T-helper 17 cell (primary cell): ENCODE measurements around the gene STAC3. TPM values are rescaled to one million over a fixed set of nuclear protein-coding genes. Genes with fewer than 3 reads are reported as not detected.
"Not testable (repeated sequence)": the region's sequence is repeated elsewhere in the genome, so short reads cannot be mapped to it uniquely, and the experiment has no call there.

Experiments
- ATAC-seq: fragments of 150-1000 bp; cut with Tn5 transposase; 2 replicates; pipeline ENCODE4 v1.10.0; 2021; ENCODE audit warnings: mild to moderate bottlenecking, moderate library complexity
- DNase-seq, 3 donors: peaks; one replicate each; pipeline versions ENCODE4 v3.0.0 to v3.0.0-alpha.2; 2020 to 2021
- H3K9me3 ChIP-seq: one replicate; pipeline ENCODE4 v1.7.0; 2013; ENCODE audit warnings: low read length, mild to moderate bottlenecking; ENCODE audit not compliant: control insufficient read depth, poor library complexity, severe bottlenecking
- H3K27ac Mint-ChIP-seq: one replicate; pipeline ENCODE4 v1.8.0; 2022; ENCODE audit warnings: mild to moderate bottlenecking, moderate library complexity, mixed read lengths
- H3K27me3 Mint-ChIP-seq: one replicate; pipeline ENCODE4 v1.8.0; 2022; ENCODE audit warnings: mixed read lengths
- H3K36me3 Mint-ChIP-seq: one replicate; pipeline ENCODE4 v1.8.0; 2022; ENCODE audit warnings: low read depth, mixed read lengths
- H3K4me1 Mint-ChIP-seq: one replicate; pipeline ENCODE4 v1.8.0; 2022; ENCODE audit warnings: mild to moderate bottlenecking, mixed read lengths
- H3K4me3 Mint-ChIP-seq: one replicate; pipeline ENCODE4 v1.8.0; 2022; ENCODE audit warnings: mild to moderate bottlenecking, moderate library complexity, mixed read lengths
- total RNA-seq, 4 donors: library from RNA in 2 of 4; stranded (reverse) in 2 of 4; gene quantifications; one replicate each; pipeline ENCODE4 v1.2.3 and lab custom pipeline; 2022 to 2026

STAC3 gene
- total RNA-seq (1 to 10 TPM; 1.6 to 1.9 TPM), total RNA-seq (lab: John Stamatoyannopoulos, UW) (1.0 to 1.6 reads per million in 2 donors)

DNA sequence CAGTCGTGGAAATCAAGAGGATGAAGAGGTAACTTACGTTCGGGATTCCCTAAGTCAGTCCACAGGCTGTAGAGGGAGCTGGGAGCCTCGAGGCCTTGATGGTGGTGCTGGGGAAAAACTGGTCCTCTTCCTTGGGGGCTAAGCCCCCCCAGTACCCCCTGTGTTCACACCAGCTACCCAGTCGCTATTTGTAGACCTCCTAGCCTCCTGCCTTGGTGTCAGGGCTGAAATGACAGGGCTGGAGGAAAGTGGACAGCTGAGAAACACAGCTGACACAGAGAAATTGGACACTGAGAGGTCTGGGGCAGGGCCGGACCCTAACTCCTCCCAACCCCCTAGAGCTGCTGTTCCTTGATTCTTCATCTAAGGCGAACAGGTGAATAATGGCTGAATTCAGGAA lies at the start of gene STAC3:
Gene STAC3, minus strand, starts transcription at position 232 of the 400 bp plus-strand sequence. CDS start 1,551 bp downstream, outside the sequence.
- Mint-ChIP-seq H3K27ac (no peak within 1 kb of the TSS), H3K36me3 (peaks cover 4% of the 10 kb centered on the region), H3K4me3 (no peak within 1 kb of the TSS), H3K4me1 (peaks cover 6% of the 10 kb centered on the region), H3K27me3 (peaks cover 5% of the 10 kb centered on the region)
- ATAC-seq (no peak), DNase-seq (no peak)
- no peaks in the 10 kb centered on the region for H3K9me3 ChIP-seq

DNA sequence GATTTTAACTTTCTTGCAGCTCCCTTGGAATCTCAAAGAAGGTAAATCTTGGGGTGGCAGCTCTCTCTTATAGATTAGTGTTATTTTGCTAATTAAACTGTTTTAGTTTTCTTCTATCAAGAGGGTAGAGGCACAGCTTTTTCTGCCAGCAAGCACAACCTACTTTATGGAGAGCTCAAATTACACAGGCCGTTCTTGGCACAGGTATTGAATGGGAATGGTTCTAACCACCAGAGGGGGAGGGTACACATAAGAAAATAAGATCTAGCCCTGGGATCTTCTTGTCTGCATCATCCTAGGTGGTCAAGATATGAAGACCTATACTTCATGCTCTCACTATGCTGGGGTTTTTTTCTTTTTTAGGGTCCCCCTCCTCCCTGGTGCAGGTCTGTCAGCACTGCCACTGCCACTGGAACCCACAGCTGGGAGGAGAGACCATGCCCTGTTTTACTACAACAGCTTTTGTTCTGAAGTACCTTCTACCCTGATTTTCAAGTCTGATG lies 48.6 kb upstream of the STAC3 start:
- H3K27me3 Mint-ChIP-seq, result no peaks in the 10 kb centered on the region

DNA sequence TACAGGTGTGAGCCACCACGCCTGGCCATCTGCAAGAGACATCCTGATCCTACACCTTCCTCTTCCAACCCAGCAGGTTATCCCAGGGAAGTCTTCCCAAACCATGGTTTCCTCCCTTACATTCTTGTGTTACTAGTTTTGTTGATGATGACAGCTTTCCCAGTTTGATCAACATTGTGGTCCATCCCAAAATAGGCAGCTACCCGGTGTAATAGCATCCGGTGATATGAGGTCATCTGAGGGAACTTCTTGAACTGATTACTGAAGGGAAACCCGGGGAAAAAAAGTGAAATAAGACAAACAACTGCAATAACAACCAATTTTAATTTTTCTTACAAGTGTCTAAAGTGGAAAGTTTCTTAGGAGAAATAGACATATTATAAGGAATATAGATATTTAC lies 45.3 kb upstream of the STAC3 start:
- H3K36me3 Mint-ChIP-seq, result peaks cover 19% of the 10 kb centered on the region
- no peak overlapping the region for H3K4me3 Mint-ChIP-seq
- DNase-seq (no peak), ATAC-seq (no peak)
- no peaks in the 10 kb centered on the region for H3K27me3 Mint-ChIP-seq
- no peak overlapping the region for H3K27ac Mint-ChIP-seq
- H3K9me3 ChIP-seq, result no peaks in the 10 kb centered on the region
- peaks cover 5% of the 10 kb centered on the region for H3K4me1 Mint-ChIP-seq

More for the DNA sequence above, 48.6 kb upstream of the STAC3 start:
- peaks cover 2% of the 10 kb centered on the region for H3K4me1 Mint-ChIP-seq
- no peaks in the 10 kb centered on the region for H3K9me3 ChIP-seq
- H3K36me3 Mint-ChIP-seq, result peaks cover 19% of the 10 kb centered on the region
- no peak for DNase-seq
- ATAC-seq, result no peak
- H3K4me3 Mint-ChIP-seq, result no peak overlapping the region
- no peak overlapping the region for H3K27ac Mint-ChIP-seq

- Mint-ChIP-seq H3K4me1 (peaks cover 29% of the 10 kb centered on the region), H3K36me3 (peaks cover 22% of the 10 kb centered on the region), H3K27ac (peak overlapping the region; percentile 92)
- DNase-seq, H3K27me3 Mint-ChIP-seq, H3K9me3 ChIP-seq, H3K4me3 Mint-ChIP-seq, ATAC-seq: not testable (repeated sequence)
Measured at GRCh38 chr12:57282073-57282472, 31.1 kb upstream of the STAC3 start.

DNA sequence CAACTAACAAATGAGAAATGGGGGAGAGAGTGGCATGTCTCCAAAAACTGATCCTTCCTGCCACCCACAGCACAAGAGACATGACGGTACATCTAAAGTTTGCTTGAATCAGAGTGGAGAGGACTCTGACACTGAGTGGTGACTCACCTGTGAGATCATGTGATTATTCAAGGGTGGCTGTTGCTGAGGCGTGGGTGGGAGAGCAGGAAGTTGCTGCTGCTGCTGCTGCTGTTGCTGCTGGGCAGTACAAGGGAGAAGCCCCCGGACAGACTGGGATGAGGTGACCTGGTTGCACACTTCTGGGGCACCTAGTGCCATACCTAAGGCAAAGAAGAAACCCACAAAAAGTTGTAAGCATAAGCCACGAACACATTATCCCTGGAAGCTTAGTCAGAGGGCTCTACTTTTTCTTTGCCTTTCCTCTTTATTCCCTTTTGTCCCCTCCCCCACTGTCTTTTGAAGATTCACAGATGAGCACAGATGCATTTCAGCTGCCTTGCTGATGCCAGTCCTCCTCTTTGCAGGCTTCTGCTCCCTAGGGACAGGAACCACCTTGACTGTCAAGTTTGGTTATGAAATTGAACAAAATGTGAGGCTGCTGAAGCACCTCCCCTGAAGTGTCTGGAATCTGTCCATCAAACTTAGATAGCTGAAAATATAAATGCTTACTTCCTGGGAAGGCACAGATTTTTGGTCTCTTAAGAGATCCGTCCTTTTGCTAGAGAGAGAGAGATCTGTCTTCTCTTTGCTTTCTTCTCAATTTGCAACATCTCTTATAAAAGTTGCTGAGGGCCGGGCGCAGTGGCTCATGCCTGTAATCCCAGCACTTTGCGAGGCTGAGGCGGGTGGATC lies 29.4 kb upstream of the STAC3 start:
- Mint-ChIP-seq H3K27me3 (no peaks in the 10 kb centered on the region), H3K27ac (peak overlapping the region; percentile 92), H3K4me3 (peak overlapping the region; percentile 28), H3K4me1 (peaks cover 30% of the 10 kb centered on the region), H3K36me3 (peaks cover 17% of the 10 kb centered on the region)
- H3K9me3 ChIP-seq, result no peaks in the 10 kb centered on the region
- peak in 1 of 3 donors; percentile 32 for DNase-seq
- ATAC-seq, result peak; percentile 99

DNA sequence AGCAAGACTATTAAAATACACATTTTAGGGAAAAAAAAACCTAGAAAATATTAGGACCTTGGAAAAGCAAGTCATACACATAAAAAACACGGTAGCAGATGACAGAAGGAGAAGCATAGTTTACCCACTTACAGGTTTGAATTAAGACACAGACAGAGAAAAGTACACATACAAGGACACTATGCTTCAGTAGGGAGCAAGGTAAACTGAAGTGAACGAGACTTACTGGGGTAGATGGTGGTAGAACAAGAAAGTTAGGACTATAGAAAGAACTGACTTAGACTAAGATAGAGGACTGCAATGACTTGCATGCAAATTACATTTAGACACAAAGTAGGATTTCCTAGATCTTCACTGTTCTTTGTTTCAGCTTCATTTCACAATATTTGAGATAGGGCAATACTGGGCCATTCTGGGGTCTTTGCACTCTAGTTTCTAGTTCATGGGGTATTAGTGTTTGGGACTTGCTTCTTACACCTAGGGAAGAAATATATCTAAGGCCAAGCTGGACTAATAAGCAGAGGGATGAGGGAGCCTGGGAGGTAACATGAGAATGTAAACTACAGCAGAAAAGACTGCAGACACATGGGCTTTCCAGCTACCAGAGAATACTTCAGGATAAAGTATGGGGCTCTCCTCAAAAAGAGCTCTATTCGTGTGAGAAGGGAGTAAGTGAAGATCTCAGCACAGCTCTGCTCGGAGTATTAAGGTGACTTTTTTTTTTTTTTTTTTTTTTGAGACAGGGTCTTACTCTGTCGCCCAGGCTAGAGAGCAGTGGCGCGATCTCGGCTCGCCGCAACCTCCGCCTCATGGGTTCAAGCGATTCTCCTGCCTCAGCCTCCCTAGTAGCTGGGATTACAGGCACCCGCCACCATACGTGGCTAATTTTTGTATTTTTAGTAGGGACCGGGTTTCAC lies 27.7 kb upstream of the STAC3 start:
- ATAC-seq (no peak), DNase-seq (no peak)
- no peaks in the 10 kb centered on the region for H3K9me3 ChIP-seq
- Mint-ChIP-seq H3K27me3 (no peaks in the 10 kb centered on the region), H3K36me3 (peaks cover 13% of the 10 kb centered on the region), H3K4me3 (no peak overlapping the region), H3K4me1 (peaks cover 30% of the 10 kb centered on the region), H3K27ac (peak overlapping the region; percentile 80)

DNA sequence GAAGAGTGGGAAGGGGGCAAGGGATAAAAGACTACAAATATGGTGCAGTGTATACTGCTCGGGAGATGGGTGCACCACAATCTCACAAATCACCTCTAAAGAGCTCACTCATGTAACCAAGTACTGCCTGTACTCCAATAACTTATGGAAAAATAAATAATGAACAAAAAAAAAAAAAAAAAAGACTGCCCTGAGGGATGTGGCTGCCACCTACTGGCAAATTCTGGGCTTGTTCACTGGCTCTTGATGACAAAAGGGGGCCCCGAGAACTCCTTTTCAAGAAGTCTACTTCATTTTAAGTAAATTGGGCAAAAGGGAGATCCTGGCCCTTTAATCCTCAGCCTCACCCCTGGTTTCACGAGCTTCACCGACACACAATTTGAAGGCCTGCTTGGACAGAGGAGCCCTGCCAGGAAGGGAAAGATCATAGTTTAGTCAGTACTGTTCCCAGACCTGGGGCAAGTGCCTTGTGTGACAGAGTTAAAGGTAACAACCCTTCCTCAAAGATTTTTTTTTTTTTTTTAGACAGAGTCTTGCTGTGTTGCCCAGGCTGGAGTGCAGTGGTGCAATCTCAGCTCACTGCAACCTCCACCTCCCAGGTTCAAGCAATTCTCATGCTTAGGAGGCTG lies 26.1 kb upstream of the STAC3 start:
- H3K36me3 Mint-ChIP-seq, result peaks cover 12% of the 10 kb centered on the region

DNA sequence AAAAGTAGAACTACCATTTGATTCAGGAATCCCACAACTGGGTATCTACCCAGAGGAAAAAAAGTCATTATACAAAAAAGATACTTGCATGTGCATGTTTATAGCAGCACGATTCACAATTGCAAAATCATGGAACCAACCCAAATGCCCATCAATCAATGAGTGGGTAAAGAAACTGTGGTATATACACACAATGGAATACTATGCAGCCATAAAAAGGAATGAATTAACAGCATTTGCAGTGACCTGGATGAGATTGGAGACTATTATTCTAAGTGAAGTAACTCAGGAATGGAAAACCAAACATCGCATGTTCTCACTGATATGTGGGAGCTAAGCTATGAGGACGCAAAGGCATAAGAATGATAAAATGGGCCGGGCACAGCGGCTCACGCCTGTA lies 25.2 kb upstream of the STAC3 start:
- Mint-ChIP-seq H3K4me1 (peaks cover 24% of the 10 kb centered on the region), H3K36me3 (peaks cover 13% of the 10 kb centered on the region), H3K27ac (peak overlapping the region; percentile 39)
- DNase-seq, H3K9me3 ChIP-seq, H3K27me3 Mint-ChIP-seq, H3K4me3 Mint-ChIP-seq, ATAC-seq: not testable (repeated sequence)

More for the DNA sequence above, 26.1 kb upstream of the STAC3 start:
- DNase-seq (no peak), ATAC-seq (no peak)
- Mint-ChIP-seq H3K4me1 (peaks cover 24% of the 10 kb centered on the region), H3K27me3 (no peaks in the 10 kb centered on the region), H3K27ac (peak overlapping the region; percentile 39), H3K4me3 (no peak overlapping the region)
- no peaks in the 10 kb centered on the region for H3K9me3 ChIP-seq

DNA sequence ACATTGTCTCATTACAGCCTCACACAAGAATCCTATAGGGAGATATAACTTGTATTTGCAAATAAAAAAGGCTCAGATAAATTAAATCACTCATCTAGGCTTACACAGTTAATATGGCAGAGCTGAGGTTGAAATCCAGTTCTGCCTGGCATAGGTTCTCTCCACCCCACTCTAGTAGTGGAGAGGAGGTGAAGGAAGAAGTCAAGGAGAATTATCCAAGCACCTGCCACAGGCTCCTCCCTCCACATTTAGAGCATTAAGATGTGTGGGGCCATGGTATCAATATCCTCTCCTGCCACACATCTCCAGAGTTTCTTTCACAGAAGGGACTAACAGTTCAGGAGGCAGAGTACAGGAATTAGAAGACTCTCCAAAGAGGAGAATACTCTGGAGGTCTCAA lies 22.5 kb upstream of the STAC3 start:
- ATAC-seq, result no peak
- Mint-ChIP-seq H3K27ac (no peak overlapping the region), H3K27me3 (no peaks in the 10 kb centered on the region), H3K4me1 (peaks cover 7% of the 10 kb centered on the region), H3K4me3 (no peak overlapping the region), H3K36me3 (peaks cover 20% of the 10 kb centered on the region)
- no peaks in the 10 kb centered on the region for H3K9me3 ChIP-seq
- no peak for DNase-seq

DNA sequence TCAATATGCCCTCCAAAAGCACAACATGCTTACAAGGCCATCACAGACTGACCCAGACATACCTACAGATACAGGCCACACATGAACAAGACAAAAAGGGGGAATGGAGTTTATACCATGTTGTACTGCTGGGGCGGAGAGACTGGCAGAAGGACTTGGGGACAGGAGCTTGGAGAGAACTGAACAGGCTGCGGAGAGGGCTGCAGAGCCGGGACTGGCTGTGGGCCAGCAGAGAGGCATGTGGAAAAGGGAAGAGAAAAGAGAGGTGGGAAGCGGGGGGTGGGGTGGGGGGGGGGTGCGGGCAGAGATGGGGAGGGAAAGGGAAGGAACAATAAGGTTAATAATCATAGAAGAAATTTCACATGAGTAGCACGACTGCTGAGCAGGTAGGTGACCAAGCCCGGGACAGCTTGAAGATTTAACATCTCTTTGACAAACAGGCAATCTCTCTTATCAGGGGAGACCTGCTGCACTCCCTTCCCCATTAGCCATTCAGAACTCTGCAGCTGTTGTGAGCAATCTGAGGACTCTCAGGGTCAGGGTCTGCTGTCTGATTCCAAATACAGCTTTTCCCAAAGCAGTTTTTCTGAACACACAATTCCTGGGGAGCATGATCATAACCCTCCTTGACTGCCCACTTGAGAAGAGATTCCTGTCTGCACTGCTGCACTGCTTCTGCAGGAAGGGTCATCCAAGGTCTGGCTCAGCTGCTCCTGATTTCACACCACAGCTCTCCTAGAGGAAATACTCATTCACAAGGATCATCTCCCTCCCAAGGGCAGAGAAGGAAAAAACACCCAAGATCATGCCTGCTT lies 21.6 kb upstream of the STAC3 start:
- no peaks in the 10 kb centered on the region for H3K9me3 ChIP-seq
- DNase-seq, result no peak
- H3K4me1 Mint-ChIP-seq, result peaks cover 4% of the 10 kb centered on the region
- peak overlapping the region; percentile 11 for H3K27ac Mint-ChIP-seq
- no peak for ATAC-seq
- peaks cover 12% of the 10 kb centered on the region for H3K36me3 Mint-ChIP-seq
- H3K27me3 Mint-ChIP-seq, result no peaks in the 10 kb centered on the region
- no peak overlapping the region for H3K4me3 Mint-ChIP-seq

DNA sequence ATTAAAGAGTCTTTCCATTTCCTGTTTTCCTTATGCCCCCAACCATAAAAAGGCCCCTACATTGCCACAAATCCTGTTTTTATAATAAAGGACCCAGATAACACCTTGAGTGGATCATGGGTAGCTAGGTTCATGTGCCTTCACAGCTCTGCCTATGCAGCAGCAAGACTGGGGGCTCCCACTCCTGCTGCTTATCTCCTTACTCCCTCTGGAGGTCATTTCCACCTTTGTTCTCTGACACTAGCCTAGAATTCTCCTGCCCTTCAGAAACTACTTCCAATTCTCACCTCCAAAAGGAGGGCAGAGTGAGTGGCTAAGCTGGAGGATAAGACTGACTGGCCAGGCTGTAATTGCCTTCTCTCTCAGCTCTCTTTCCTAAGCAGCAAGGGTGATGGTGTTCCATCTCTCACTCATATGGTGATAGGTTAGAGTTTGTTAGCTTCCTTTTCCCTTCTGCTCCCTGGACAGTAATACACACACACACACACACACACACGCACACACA lies 20.0 kb upstream of the STAC3 start:
- peaks cover 4% of the 10 kb centered on the region for H3K4me1 Mint-ChIP-seq
- H3K27ac Mint-ChIP-seq, result peak overlapping the region; percentile 81
- no peaks in the 10 kb centered on the region for H3K9me3 ChIP-seq
- no peak for ATAC-seq
- H3K27me3 Mint-ChIP-seq, result no peaks in the 10 kb centered on the region
- no peak overlapping the region for H3K4me3 Mint-ChIP-seq
- no peak for DNase-seq
- H3K36me3 Mint-ChIP-seq, result peaks cover 14% of the 10 kb centered on the region

DNA sequence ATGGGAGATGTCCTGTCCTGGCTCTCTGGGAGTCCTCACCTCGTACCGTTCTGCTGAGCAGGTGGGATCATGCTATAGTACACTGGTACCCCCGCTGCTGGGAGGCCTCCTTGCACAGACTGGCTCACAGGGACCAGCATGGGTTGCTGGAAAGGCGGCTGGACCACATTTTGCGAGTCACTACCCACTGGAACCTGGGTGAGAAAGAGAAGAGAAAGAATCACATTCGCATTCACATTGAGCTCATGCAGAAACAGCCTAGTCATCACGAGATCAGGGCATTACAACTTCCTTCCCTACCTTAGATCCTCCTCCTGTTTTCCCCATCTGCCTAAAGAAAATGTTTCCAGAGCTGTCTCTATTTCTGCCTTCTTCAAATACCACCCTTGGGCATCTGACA lies 17.3 kb upstream of the STAC3 start:
- no peaks in the 10 kb centered on the region for H3K9me3 ChIP-seq
- no peak for ATAC-seq

More for the DNA sequence above, 17.3 kb upstream of the STAC3 start:
- peaks cover 3% of the 10 kb centered on the region for H3K4me1 Mint-ChIP-seq
- DNase-seq, result no peak
- H3K27ac Mint-ChIP-seq, result no peak overlapping the region
- H3K4me3 Mint-ChIP-seq, result no peak overlapping the region
- peaks cover 17% of the 10 kb centered on the region for H3K36me3 Mint-ChIP-seq
- no peaks in the 10 kb centered on the region for H3K27me3 Mint-ChIP-seq
